ENCODE measurements around the gene PTH2. TPM values are rescaled to one million over a fixed set of nuclear protein-coding genes. Genes with fewer than 3 reads are reported as not detected.

Gene PTH2
- total RNA-seq, 2 donors from 2014 or later, result not detected

- no peak overlapping the region for H3K27ac ChIP-seq
- H3K9me3 ChIP-seq, result no peaks in the 10 kb centered on the region
- no peaks in the 10 kb centered on the region for H3K27me3 ChIP-seq (replicated peaks; ENCODE audit: insufficient read depth)
- no peak overlapping the region for H3K4me3 ChIP-seq
- DNase-seq (ENCODE audit: low spot score) (no peak), ATAC-seq (ENCODE audit: insufficient number of reproducible peaks, low FRiP score, low read depth) (no peak)
- no peaks in the 10 kb centered on the region for H3K4me1 ChIP-seq (ENCODE audit: control insufficient read depth in 1 of 2, low read depth in 2 of 2)
- no peaks in the 10 kb centered on the region for H3K36me3 ChIP-seq
- TF ChIP-seq CTCF (IDR thresholded peaks at IDR 0.05), result peak; percentile 69
These were observed 31.5 kb downstream of the PTH2 start for GRCh38 chr19:49391581-49392399.

- Histone ChIP-seq H3K27me3 (replicated peaks; ENCODE audit: insufficient read depth) (no peaks in the 10 kb centered on the region), H3K4me1 (ENCODE audit: control insufficient read depth in 1 of 2, low read depth in 2 of 2) (no peaks in the 10 kb centered on the region), H3K36me3 (no peaks in the 10 kb centered on the region), H3K4me3 (no peak overlapping the region), H3K27ac (no peak overlapping the region), H3K9me3 (no peaks in the 10 kb centered on the region)
- ATAC-seq (ENCODE audit: insufficient number of reproducible peaks, low FRiP score, low read depth), result no peak
- no peak for TF ChIP-seq CTCF (IDR thresholded peaks at IDR 0.05)
- DNase-seq (ENCODE audit: low spot score), result no peak
These were observed 32.3 kb downstream of the PTH2 start for GRCh38 chr19:49390929-49391359.

- H3K27me3 ChIP-seq (replicated peaks; ENCODE audit: insufficient read depth), result no peaks in the 10 kb centered on the region
These were observed 32.9 kb downstream of the PTH2 start for GRCh38 chr19:49390131-49390928.

GRCh38 chr19:49389406-49389805, 33.8 kb downstream of the PTH2 start:
- Histone ChIP-seq H3K4me3 (no peak overlapping the region), H3K9me3 (no peaks in the 10 kb centered on the region), H3K27me3 (replicated peaks; ENCODE audit: insufficient read depth) (no peaks in the 10 kb centered on the region), H3K36me3 (no peaks in the 10 kb centered on the region), H3K27ac (no peak overlapping the region), H3K4me1 (ENCODE audit: control insufficient read depth in 1 of 2, low read depth in 2 of 2) (no peaks in the 10 kb centered on the region)
- TF ChIP-seq CTCF (IDR thresholded peaks at IDR 0.05), result no peak
- DNase-seq (ENCODE audit: low spot score) (no peak), ATAC-seq (ENCODE audit: insufficient number of reproducible peaks, low FRiP score, low read depth) (no peak)

More at GRCh38 chr19:49390131-49390928, 32.9 kb downstream of the PTH2 start:
- no peaks in the 10 kb centered on the region for H3K9me3 ChIP-seq
- DNase-seq (ENCODE audit: low spot score) (no peak), ATAC-seq (ENCODE audit: insufficient number of reproducible peaks, low FRiP score, low read depth) (no peak)
- H3K4me1 ChIP-seq (ENCODE audit: control insufficient read depth in 1 of 2, low read depth in 2 of 2), result no peaks in the 10 kb centered on the region
- H3K27ac ChIP-seq, result no peak overlapping the region
- H3K36me3 ChIP-seq, result no peaks in the 10 kb centered on the region
- H3K4me3 ChIP-seq, result no peak overlapping the region
- TF ChIP-seq CTCF (IDR thresholded peaks at IDR 0.05), result no peak

GRCh38 chr19:49387936-49388372, 35.3 kb downstream of the PTH2 start, which contains the start of gene KASH5:
TSS of gene KASH5 (plus strand) at chr19:49388249. CDS start at chr19:49390884, 2,635 bp downstream.
- no peak for ATAC-seq (ENCODE audit: insufficient number of reproducible peaks, low FRiP score, low read depth)
- no peak for TF ChIP-seq CTCF (IDR thresholded peaks at IDR 0.05)
- Histone ChIP-seq H3K9me3 (peaks cover 1% of the 10 kb centered on the region), H3K36me3 (no peaks in the 10 kb centered on the region), H3K4me1 (ENCODE audit: control insufficient read depth in 1 of 2, low read depth in 2 of 2) (no peaks in the 10 kb centered on the region), H3K4me3 (peak within 1 kb of the TSS; percentile 56), H3K27ac (no peak within 1 kb of the TSS), H3K27me3 (replicated peaks; ENCODE audit: insufficient read depth) (no peaks in the 10 kb centered on the region)
- no peak for DNase-seq (ENCODE audit: low spot score)

All from thoracic aorta (tissue), 2 donors.